ENCODE results near the gene OR7C2. TPM values are rescaled to one million over a fixed set of nuclear protein-coding genes. Genes with fewer than 3 reads are reported as not detected.

Gene OR7C2
- total RNA-seq, 6 donors from 2014 or later, result not detected

GRCh38 chr19:14949876-14950275, 8.6 kb downstream of the OR7C2 start:
- WGBS, 2 donors, result 58 to 76% methylated on average over 8 of the region's 8 CpGs
- no peaks in the 10 kb centered on the region for H3K27me3 ChIP-seq
- H3K9me3 ChIP-seq, result no peaks in the 10 kb centered on the region
- TF ChIP-seq EP300 (IDR thresholded peaks at IDR 0.05) (no peak), CTCF (IDR thresholded peaks at IDR 0.05) (no peak)
- H3K4me3 ChIP-seq, result no peak overlapping the region
- no peaks in the 10 kb centered on the region for H3K36me3 ChIP-seq
- no peak for DNase-seq
- H3K27ac ChIP-seq, result no peak overlapping the region
- H3K4me1 ChIP-seq, result no peaks in the 10 kb centered on the region
- no peak for ATAC-seq (ENCODE audit: low FRiP score in 2 of 2)

- Histone ChIP-seq H3K27me3 (no peaks in the 10 kb centered on the region), H3K36me3 (no peaks in the 10 kb centered on the region), H3K9me3 (no peaks in the 10 kb centered on the region), H3K4me3 (no peak overlapping the region), H3K4me1 (no peaks in the 10 kb centered on the region), H3K27ac (no peak overlapping the region)
- WGBS, 2 donors, result 89 to 95% methylated on average over 1 of the region's 1 CpG
- DNase-seq, result no peak
- ATAC-seq (ENCODE audit: low FRiP score in 2 of 2), result no peak
- TF ChIP-seq POLR2AphosphoS5 (IDR thresholded peaks at IDR 0.05), result no peak
These were observed 9.1 kb downstream of the OR7C2 start for GRCh38 chr19:14950421-14950820.

- Histone ChIP-seq H3K36me3 (no peaks in the 10 kb centered on the region), H3K27me3 (no peaks in the 10 kb centered on the region), H3K4me3 (no peak overlapping the region), H3K9me3 (peaks cover 0 to 9% (median 1%) of the 10 kb centered on the region in 4 donors), H3K4me1 (no peaks in the 10 kb centered on the region), H3K27ac (no peak overlapping the region)
- DNase-seq (peak in 1 of 2 donors; percentile 35), ATAC-seq (ENCODE audit: low FRiP score in 2 of 2) (no peak)
- TF ChIP-seq EP300 (IDR thresholded peaks at IDR 0.05), result no peak
- no peak for TF ChIP-seq POLR2AphosphoS5 (IDR thresholded peaks at IDR 0.05)
- TF ChIP-seq POLR2A (IDR thresholded peaks at IDR 0.05), result no peak
- no peak for TF ChIP-seq CTCF (IDR thresholded peaks at IDR 0.05)
- 81 to 86% methylated on average over 11 of the region's 11 CpGs for WGBS, 2 donors
These were observed 11.5 kb downstream of the OR7C2 start for GRCh38 chr19:14952767-14953166.

GRCh38 chr19:14954071-14954655, 12.9 kb downstream of the OR7C2 start:
- ATAC-seq (ENCODE audit: low FRiP score in 2 of 2) (peak in 1 of 2 donors; percentile 35), DNase-seq (peak in 1 of 2 donors; percentile 63)
- no peaks in the 10 kb centered on the region for H3K36me3 ChIP-seq
- no peak overlapping the region for H3K27ac ChIP-seq
- TF ChIP-seq POLR2AphosphoS5 (IDR thresholded peaks at IDR 0.05) (no peak), EP300 (IDR thresholded peaks at IDR 0.05) (no peak), CTCF (IDR thresholded peaks at IDR 0.05) (no peak), POLR2A (IDR thresholded peaks at IDR 0.05) (no peak)
- no peak overlapping the region for H3K4me3 ChIP-seq
- H3K4me1 ChIP-seq, result no peaks in the 10 kb centered on the region
- no peaks in the 10 kb centered on the region for H3K27me3 ChIP-seq
- peaks cover 0 to 23% (median 9%) of the 10 kb centered on the region in 4 donors for H3K9me3 ChIP-seq
- 37 to 43% methylated on average over 19 to 24 of the region's 24 CpGs for WGBS, 2 donors

GRCh38 chr19:14957464-14957863, 16.2 kb downstream of the OR7C2 start:
- no peaks in the 10 kb centered on the region for H3K4me1 ChIP-seq
- H3K27me3 ChIP-seq, result no peaks in the 10 kb centered on the region
- DNase-seq, result no peak
- H3K9me3 ChIP-seq, result peaks cover 0 to 39% (median 19%) of the 10 kb centered on the region in 4 donors
- TF ChIP-seq POLR2AphosphoS5 (IDR thresholded peaks at IDR 0.05) (no peak), CTCF (IDR thresholded peaks at IDR 0.05) (no peak)
- no peak overlapping the region for H3K4me3 ChIP-seq
- no peak for ATAC-seq (ENCODE audit: low FRiP score in 2 of 2)
- no peaks in the 10 kb centered on the region for H3K36me3 ChIP-seq
- H3K27ac ChIP-seq, result no peak overlapping the region
- whole genome bisulfite sequencing, 2 donors, result 88 to 100% methylated on average over 3 of the region's 3 CpGs

Measured in upper lobe of left lung (tissue), 6 donors.